Suppressor macrophage treated with lipopolysaccharide for 4 hours (primary cell): Measurements from ENCODE around the gene C5AR2.
"Not testable (repeated sequence)": the region's sequence is repeated elsewhere in the genome, so short reads cannot be mapped to it uniquely, and the experiment has no call there.

Experiments
- DNase-seq: peaks from one replicate; pipeline ENCODE4 v3.0.0-alpha.2; 2020

C5AR2 gene

GRCh38 chr19:47331931-47332547 is at the start of gene C5AR2:
Gene C5AR2 (plus strand): TSS chr19:47332175. CDS start chr19:47340800, 8,625 bp downstream.
- DNase-seq, result peak; percentile 64

- no peak for DNase-seq
Measured at GRCh38 chr19:47283405-47284059, 48.4 kb upstream of the C5AR2 start.

DNA sequence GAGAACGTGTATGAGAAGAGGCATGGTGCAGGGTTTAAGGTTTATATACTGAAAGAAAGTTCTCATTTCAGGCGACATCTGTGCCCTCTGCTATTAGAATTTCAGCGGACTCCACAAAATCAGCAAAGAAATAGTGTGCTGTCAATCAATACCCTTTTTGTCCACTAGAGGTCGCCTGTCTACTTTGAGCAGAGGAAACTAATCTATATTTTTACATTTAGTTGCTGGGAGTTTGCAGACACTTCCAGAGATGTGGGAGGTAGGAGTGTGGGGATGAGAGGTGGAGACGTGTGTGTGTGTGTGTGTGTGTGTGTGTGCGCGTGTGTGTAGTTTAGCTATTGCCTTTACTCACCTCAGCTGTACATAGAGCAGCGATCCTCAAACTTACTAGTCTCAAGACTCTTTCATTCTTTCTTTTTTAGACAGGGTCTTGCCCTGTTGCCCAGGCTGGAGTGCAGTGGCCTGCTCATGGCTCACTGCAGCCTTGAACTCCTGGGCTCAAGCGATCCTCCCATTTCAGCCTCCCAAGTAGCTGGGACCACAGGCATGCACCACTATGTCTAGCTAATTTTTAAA is 47.6 kb upstream of the C5AR2 start:
- DNase-seq, result peak; percentile 77

- DNase-seq, result peak; percentile 94
Measured at GRCh38 chr19:47296036-47296435, 35.9 kb upstream of the C5AR2 start.

DNA sequence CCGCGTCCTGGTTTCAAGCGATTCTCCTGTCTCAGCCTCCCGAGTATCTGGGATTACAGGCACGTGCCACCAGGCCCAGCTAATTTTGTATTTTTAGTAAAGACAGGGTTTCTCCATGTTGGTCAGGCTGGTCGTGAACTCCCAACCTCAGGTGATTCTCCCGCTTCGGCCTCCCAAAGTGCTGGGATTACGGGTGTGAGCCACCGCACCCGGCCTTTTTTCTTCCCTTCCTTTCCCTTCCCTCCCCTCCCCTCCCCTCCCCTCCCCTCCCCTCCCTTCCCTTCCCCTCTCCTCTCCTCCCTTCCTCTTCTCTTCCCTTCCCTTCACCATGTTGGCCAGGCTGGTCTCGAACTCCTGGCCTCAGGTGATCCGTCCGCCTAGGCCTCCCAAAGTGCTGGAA is 31.1 kb upstream of the C5AR2 start:
- DNase-seq, result not testable (repeated sequence)

DNA sequence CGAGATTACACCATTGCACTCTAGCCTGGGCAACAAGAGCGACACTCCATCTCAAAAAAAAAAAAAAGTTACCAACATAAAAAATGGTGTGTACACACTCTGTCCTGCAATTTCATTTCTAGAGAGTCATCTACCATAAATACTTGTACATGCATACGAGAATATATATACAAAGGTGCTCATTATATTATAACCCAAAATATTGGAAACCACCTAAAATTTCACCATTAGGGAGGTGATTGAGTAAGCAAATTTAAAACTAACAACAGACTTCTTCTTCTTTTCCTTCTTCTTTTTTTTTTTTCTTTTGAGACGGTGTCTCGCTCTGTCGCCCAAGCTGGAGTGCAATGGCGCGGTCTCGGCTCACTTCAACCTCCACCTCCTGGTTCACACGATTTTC is 29.7 kb upstream of the C5AR2 start:
- DNase-seq, result no peak

GRCh38 chr19:47303966-47304365 is 28.0 kb upstream of the C5AR2 start:
- no peak for DNase-seq

DNA sequence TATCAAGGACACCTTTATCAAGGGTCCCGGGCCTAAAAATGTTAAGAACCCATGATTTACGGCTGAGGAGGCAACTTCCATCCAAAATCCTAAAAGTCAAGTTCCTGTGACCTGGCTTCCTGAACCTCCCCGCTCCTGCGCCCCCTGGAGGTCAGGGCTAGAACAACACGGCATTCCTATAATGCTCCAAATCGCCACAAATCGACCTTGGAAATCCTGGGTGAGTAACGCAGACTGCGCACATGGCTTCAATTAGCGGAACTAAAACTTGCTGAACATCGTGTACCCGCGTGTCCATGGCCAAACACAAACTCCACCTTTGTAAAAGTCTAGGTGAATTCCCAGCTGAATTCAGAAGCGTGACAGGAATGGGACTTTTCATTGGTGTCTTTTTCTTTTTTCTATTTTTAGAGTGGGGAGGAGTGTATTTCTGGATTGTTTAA is 26.6 kb upstream of the C5AR2 start:
- peak; percentile 91 for DNase-seq

GRCh38 chr19:47306303-47306702 is 25.7 kb upstream of the C5AR2 start:
- no peak for DNase-seq

DNA sequence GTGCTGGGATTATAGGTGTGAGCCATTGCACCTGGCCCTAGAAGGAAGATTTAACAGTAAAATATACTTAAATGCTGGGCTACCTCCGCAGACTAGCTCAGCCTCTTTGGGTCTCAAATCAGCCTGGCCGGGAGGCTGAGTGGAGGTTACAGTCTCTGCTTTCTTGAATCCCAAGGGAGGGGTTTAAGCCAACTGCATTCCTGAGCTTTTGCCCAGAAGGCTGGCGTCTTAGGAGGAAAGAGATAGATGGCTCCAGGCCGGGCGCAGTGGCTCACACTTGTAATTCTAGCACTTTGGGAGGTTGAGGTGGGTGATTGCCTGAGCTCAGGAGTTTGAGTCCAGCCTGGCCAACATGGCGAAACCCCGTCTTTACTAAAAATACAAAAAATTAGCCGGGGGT is 22.9 kb upstream of the C5AR2 start:
- DNase-seq, result no peak

GRCh38 chr19:47309608-47310007 is 22.4 kb upstream of the C5AR2 start, which contains the start of gene C5AR1:
Gene C5AR1 (plus strand): TSS chr19:47309861. CDS start chr19:47309896, 35 bp downstream.
- peak; percentile 86 for DNase-seq

DNA sequence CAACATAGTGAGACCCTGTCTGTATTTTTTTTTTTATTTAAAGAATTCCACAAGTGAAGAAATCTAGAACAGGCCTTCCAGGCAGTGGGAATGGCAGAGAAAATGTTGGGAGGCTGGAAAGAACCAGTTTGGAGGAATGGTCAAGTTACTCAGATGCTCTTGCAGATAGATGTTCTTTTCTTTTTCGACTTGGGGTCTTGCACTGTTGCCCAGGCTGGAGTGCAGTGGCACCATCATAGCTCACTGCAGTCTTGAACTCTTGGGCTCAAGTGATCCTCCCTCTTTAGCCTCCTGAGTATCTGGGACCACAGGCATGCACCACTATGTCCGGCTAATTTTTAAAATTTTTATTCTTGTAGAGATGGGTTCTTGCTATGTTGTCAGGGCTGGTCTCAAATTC is 21.7 kb upstream of the C5AR2 start:
- no peak for DNase-seq

DNA sequence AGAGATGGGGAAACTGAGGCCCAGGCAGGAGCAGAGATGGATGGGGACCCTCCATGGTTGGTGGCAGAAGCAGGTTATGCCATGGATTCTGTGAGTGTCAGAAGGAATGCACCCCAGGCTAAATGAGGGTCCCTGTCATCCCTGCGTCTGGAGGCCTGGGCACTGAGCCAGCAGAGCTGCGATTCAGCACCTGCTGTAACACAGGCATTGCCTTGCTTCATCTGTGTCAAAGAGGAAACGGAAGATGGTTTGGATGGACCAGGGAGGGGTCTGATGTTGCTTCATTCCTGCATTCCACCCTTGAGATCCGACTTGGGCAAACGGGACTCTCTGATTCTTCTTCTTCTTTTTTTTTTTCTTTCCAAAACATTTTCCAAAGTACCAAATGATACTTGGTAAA is 21.2 kb upstream of the C5AR2 start:
- DNase-seq, result peak; percentile 90

GRCh38 chr19:47312366-47313006 is 19.5 kb upstream of the C5AR2 start:
- no peak for DNase-seq

DNA sequence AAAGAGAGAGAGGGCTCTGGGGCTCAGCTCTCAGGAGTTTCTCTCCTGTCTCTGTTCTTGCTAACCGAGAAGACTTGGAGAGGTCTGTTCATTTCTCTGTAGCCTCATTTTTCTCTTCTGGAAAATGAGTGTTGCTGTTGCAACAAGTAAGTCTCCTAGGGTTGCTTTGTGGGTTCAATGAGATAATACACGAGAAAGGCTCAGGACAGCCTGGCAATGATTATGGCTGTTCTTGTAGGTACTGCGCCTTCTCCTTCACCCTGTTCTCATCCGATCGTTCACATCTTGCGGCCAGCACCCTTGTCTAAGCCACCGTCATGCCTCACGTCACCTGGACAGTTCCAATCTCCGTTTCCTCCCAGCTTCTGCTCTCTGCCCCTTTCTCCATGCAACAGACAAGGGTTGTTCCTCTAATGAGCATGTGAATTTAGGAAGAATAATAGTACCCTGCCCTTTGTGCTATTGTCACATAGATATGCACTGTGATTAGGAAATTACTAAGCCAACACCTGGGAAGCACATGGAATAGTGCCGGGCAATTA is 18.1 kb upstream of the C5AR2 start:
- no peak for DNase-seq

DNA sequence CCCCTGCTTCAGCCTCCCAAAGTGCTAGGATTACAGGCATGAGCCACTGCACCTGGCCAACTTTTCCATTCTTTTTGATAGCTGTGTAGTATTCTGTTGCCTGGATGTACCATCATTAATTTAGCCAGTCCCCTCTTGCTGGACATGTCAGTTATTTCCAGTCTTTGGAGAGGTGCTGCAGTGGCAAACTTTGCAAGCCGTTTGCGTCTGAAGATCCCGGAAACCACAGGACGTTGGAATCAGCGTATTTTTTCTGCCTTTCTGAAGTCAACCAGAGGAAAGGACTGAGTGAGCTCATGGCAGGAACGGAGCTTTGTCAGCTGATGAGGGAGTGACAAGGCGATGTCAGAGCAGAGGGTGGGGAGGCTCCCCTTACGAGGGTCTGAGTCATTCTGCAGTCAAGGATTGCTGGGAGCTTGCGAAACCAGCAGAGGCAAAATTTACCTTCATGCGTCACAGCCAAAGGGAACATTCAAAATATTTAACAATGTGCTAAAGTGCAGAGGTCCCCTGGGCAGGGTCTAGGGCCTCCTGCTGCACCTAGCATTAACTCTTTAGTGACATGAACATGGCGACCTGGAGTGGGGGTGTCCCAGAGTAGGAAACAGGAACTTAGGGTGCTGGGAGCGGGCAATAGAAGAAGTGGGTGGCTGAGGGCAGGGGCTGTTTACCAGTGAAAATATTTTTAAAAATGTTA is 16.7 kb upstream of the C5AR2 start:
- peak; percentile 99 for DNase-seq

- DNase-seq, result no peak
Measured at GRCh38 chr19:47316513-47316912, 15.5 kb upstream of the C5AR2 start.

DNA sequence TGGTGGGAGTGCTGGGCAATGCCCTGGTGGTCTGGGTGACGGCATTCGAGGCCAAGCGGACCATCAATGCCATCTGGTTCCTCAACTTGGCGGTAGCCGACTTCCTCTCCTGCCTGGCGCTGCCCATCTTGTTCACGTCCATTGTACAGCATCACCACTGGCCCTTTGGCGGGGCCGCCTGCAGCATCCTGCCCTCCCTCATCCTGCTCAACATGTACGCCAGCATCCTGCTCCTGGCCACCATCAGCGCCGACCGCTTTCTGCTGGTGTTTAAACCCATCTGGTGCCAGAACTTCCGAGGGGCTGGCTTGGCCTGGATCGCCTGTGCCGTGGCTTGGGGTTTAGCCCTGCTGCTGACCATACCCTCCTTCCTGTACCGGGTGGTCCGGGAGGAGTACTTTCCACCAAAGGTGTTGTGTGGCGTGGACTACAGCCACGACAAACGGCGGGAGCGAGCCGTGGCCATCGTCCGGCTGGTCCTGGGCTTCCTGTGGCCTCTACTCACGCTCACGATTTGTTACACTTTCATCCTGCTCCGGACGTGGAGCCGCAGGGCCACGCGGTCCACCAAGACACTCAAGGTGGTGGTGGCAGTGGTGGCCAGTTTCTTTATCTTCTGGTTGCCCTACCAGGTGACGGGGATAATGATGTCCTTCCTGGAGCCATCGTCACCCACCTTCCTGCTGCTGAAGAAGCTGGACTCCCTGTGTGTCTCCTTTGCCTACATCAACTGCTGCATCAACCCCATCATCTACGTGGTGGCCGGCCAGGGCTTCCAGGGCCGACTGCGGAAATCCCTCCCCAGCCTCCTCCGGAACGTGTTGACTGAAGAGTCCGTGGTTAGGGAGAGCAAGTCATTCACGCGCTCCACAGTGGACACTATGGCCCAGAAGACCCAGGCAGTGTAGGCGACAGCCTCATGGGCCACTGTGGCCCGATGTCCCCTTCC is 11.8 kb upstream of the C5AR2 start:
- no peak for DNase-seq

DNA sequence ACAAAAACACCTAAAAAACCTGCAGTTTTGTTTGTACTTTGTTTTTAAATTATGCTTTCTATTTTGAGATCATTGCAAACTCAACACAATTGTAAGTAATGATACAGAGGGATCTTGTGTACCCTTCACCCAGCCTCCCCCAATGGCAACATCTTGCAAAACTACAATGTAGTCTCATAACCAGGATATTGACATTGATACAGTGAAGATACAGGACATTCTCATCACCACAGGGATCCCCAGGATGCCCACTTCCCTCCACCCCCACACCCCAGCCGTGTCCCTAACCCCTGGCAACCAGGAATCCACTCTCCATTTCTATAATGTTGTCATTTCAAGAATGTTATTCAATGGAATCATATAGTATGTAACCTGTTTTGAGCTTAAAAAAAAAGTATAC is 10.3 kb upstream of the C5AR2 start:
- peak; percentile 54 for DNase-seq

GRCh38 chr19:47322058-47322457 is 9.9 kb upstream of the C5AR2 start:
- peak; percentile 87 for DNase-seq

- no peak for DNase-seq
Measured at GRCh38 chr19:47323409-47323808, 8.6 kb upstream of the C5AR2 start.

DNA sequence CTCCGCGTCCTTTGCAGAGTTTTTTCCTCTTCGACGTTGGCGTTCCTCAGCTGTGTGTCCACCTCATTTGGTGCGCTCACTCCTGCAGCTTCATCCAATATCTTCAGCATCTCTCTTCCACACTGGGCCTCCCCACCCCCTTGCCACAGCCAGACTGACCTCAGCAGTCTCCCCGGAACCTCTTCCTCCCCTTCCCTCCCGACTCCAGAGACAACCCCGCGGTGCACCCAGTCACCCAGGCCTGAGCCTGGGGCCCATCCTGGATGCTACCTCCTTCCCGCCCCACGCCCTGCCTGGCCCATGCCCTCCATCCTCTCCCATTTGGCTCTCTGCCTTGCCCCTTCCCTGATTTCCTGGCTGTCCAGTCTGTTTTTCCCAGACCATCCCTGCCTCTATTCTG is 8.1 kb upstream of the C5AR2 start:
- DNase-seq, result no peak
